ENCODE measurements around the gene TMEM120B. TPM values are rescaled to one million over a fixed set of nuclear protein-coding genes. Genes with fewer than 3 reads are reported as not detected.
"Not testable (repeated sequence)": the region's sequence is repeated elsewhere in the genome, so short reads cannot be mapped to it uniquely, and the experiment has no call there.

The TMEM120B gene
- polyA plus RNA-seq (2013, experiment 1 of 2; ENCODE audit: insufficient read length): 13.4 TPM
- polyA plus RNA-seq (2013, experiment 2 of 2; ENCODE audit: insufficient read length): 12.4 TPM

DNA sequence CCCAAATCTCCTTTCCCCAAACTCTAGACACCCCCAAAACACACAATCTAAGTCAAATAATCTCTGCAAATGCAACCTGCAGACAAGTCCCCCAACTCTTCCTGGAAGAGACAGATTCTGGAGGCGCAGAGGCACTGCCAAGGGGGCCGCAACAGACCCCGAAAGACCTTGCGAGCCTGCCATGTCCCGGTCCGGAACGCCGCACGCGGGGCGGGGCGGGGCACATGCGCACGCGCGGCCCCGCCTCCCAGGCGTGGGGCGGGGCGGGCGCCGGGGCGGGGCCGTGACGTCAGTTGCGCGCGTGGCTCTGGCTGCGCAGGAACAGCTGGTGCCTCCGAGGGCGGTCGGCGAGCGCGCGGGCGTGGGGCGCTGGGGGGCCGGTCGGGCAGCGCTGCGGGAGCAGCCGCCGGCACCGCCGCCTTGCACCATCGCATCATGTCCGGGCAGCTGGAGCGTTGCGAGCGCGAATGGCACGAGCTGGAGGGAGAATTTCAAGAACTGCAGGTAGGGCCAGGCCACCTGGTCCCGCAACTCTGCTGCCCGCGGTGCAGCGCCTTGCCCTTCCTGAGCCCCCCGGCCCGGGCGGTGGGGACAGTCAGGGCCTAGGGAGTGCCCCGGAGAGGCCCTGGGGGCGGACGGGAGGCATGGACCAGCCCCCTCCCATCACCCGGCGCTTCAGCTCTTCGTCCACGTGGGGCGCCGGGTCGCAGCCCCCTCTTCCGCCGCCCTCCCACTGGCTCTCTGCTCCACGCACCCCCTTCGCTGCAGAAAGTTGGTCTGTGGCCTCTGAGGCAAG, at the start of gene TMEM120B:
TMEM120B (plus strand) TSS at position 292 of the 796 bp plus-strand sequence; CDS start at position 436, 144 bp downstream.
- peak; percentile 77 for DNase-seq

DNA sequence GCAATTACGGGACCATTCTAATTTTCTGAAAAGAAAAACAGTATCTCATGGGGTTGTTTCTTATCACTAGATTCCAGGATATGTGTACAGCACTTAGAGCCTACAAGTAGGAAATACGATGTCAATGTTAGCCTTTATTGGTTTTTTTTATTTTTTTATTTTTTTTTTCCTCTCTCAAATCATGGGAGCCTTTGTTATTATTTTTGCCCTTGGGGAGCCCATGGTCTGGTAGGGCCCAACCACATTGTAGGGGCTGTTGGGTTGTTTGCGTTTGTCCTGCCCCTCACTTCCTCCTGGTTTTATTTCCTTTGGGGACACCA, 49.0 kb upstream of the TMEM120B start:
- DNase-seq: no peak

DNA sequence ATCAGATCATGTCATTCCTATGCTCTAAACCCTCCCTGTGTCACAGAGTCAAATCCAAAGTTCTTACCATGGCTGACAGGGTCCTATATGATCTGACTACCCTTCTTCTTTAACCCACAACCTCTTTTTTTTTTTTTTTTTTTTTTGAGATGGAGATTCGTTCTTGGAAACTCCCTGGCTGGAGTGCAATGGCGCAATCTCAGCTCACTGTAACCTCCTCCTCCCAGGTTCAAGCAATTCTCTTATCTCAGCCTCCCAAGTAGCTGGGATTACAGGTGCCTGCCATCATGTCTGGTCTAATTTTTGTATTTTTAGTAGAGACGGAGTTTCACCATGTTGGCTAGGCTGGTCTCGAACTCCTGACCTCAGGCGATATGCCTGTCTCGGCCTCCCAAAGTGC, 45.7 kb upstream of the TMEM120B start:
- DNase-seq: not testable (repeated sequence)

DNA sequence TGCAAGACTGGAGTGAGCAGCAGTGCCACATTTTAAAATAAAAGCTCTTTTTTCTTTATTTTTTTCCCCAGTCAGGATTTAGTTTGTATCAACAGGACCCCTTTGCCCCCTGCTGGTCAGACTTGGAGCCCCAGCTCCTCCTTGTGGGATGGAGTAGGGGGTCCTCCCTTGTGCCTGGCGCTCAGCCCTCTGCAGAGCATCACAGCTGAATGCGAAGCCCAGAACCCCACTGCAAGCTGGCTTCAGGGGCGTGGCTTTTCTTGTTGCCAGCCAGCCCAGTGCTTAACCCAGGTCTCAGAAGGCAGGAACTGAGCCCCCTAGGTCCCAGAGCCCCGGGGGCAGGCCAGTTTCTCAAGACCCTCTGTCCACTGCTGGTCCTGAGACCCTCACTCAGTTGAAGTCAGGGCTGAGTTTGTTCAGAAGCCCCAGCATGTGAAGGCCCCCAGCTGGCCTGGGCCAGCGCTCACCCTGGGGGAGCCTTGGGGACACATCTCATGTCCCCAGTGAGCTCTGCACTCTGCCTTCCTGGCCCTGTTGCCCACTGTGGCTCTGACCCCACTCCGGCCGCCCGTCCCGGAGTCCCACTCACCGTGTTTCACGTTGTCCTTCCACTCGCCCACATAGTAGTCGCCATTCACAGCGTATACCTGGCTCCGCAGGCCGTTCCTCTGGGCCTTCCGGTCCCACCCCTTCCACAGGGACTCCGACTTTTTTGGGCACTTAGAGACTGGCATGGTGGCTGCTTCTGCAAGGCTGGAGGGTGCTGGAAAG, 43.6 kb upstream of the TMEM120B start:
- peak; percentile 45 for DNase-seq

DNA sequence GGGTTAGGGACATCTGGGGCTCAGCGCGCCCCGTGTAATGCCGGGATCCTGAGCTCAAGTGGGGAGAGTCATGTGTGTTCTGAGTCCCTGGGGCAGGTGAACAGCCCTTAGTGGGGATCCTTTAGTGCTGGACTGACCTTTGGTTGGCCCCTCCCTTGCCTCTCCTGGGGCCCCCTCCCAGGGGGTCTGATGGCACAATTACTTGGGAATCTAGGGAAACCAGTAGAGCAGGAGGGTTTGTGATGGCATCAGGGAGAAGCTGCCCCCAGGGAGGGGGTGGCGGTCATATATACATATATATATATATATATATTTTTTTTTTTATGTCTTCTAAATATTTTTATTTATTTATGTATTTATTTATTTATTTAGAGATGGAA, 43.0 kb upstream of the TMEM120B start, which contains the start of gene MORN3:
MORN3 (minus strand) TSS at position 134 of the 380 bp plus-strand sequence. CDS start 171 bp downstream, outside the sequence.
- DNase-seq: no peak

DNA sequence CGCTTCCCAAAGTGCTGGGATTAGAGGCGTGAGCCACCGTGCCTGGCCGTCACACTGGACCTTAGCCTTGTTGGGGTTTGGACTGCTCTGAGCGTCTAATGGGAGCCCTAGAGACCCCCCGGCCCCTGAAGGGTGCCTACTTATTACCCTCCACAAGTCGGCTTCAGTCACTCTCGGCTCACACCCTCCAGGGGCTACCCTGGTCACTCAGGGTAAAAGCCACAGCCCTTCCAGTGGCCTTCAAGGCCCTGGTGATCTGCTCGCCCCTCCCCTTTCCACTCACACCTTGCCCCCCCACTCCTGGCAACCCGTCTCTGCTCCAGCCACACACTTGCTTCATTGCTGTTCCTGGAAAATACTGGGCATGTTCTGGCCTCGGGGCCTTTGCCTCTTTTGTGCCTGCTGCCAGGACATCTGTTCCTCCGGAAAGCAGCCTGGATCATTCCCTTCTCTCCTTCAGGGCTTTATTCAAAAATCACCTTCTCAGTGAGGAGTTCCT, 39.5 kb upstream of the TMEM120B start:
- no peak for DNase-seq

DNA sequence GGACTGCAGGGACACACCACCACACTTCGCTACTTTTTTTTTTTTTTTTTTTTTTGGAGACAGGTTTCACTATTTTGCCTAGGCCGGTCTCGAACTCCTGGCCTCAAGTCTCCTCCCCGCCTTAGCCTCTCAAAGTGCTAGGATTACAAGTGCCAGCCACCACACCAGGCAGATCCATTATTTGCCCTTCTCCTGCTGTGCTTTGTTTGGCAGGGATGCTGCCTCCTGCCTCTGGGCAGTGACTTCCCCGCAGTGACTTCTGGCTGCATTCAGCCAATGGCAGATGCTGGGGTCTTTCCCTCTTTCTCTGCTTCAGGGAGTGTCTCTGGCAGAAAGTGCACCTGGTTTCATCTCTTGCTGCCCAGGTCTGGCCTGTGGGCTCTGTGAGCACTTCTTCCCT, 36.4 kb upstream of the TMEM120B start:
- no peak for DNase-seq

DNA sequence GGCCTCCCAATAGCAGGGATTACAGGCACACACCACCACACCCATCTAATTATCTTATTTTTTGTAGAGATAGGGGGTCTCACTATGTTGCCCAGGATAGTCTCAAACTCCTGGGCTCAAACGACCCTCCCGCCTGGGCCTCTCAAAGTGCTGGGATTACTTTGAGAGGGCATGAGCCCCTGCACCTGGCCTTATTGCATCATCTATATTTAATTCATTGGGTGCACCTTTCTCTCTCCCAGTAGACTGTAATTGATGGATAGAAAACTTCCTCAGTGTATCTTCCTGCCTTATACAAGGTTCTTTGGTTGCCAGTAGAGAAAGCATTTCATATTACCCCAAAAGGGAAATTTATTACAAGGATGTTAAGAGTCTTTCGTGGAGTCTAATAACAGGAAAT, 34.2 kb upstream of the TMEM120B start:
- DNase-seq: no peak

DNA sequence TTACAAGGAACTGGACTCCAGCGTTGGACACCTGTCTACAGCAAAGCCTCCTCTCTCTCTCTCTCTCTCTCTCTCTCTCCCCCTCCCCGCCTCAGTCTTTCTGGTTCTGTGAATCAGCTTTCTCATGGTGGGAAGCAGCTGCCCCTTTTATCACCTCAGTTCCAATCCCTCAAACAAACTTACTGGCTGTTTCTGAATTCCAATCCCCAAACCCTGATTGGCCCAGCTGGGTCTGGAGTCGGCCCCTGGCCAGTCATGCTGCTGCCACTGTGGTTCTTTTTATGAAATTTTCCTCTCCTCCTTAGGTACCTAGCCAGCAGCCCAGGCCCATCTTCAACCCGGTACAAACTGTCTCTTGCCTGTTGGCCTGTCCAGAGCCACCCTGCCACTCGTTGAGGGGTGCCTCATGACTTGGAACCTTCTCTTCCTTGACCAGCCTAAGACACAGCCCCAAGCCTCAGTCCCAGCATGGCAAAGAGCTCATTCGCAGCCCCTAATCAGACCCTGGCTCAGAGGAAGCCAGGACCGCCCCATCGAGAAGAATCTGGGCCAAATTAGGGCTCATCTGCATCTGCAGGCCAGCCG, 33.7 kb upstream of the TMEM120B start:
- no peak for DNase-seq

DNA sequence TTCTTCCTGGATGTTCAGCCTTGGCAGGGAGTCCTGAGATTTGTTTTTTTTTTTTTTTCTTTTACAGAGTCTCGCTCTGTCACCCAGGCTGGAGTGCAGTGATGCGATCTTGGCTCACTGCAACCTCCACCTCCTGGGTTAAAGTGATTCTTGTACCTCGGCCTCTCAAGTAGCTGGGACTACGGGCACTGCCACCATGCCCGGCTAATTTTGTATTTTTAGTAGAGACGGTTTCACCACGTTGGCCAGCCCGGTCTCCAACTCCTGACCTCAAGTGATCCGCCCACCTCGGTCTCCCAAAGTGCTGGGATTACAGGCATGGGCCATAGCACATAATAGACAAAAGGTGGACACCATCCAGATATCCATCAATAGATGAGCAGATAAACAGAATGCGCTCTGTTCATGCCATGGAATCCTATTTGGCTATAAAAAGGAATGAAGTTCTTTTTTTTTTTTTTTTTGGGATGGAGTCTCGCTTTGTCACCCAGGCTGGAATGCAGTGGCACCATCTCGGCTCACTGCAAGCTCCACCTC, 32.8 kb upstream of the TMEM120B start:
- DNase-seq: not testable (repeated sequence)

DNA sequence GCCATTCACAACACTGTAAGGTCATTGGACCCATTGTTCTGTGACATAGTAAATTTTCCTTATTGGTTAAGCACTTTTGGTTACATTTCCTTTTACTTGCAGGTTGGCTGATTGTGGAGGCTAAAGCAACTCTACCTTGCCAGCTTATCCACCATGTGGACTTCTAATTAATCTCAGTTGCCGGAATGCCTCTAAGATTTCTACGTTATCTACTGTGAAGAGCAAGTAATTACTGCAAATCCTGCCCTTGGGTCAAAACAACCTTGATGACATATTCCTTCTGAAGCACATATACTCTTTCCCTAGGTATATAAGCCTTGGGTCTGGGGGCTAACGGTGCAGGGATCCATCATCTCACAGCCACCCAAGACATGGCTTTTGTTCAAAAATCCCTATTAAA, 23.6 kb upstream of the TMEM120B start:
- no peak for DNase-seq

DNA sequence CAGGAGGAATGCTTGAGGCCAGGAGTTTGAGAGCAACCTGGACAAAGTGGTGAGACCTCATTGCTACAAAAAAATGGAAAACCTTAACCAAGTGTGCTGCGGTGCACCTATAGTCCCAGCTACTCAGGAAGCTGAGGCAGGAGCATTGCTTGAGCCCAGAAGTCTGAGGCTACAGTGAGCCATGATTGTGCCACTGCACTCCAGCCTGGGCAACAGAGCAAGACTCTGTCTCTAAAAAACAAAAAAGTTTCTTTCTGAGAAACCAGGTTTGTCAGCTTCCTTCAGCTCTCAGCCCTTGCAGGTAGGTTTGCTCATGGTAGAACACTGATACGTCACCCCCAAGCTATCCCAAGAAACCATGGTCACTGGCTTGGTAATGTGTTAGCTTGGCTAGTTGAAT, 23.1 kb upstream of the TMEM120B start:
- DNase-seq: no peak

DNA sequence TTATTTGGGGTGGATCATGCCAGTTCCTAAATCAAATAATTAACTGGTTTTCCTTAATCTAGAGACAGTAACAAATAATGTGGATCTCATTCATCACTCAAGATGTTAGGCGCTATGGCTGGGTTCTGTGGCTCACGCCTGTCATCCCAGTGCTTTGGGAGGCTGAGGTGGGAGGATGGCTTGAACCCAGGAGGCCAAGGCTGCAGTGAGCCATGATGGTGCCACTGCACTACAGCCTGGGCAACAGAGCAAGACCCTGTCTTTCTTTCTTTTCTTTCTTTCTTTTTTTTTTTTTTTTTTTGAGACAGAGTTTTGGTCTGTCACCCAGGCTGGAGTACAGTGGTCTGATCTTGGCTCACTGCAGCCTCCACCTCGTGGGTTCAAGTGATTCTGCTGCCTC, 19.8 kb upstream of the TMEM120B start:
- DNase-seq: not testable (repeated sequence)

DNA sequence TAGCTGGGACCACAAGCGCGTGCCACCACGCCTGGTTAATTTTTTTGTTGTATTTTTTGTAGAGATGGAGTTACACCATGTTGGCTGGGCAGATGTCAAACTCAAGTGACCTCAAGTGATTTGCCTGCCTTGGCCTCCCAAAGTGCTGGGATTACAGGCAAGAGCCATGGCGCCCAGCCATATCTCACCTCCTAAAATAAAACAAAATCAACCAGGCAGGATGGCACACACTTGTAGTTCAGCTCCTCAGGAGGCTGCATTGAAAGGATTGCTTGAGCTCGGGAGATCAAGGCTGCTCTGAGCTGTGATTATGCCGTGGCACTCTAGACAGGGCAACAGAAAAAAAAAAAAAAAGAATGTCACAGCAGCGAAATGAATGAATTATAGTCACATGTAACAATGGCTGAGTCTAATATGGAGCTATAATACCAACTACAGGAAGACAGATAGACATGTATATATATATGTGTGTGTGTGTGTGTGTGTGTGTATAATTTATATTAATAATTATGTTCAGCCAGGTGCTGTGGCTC, 19.3 kb upstream of the TMEM120B start:
- no peak for DNase-seq

DNA sequence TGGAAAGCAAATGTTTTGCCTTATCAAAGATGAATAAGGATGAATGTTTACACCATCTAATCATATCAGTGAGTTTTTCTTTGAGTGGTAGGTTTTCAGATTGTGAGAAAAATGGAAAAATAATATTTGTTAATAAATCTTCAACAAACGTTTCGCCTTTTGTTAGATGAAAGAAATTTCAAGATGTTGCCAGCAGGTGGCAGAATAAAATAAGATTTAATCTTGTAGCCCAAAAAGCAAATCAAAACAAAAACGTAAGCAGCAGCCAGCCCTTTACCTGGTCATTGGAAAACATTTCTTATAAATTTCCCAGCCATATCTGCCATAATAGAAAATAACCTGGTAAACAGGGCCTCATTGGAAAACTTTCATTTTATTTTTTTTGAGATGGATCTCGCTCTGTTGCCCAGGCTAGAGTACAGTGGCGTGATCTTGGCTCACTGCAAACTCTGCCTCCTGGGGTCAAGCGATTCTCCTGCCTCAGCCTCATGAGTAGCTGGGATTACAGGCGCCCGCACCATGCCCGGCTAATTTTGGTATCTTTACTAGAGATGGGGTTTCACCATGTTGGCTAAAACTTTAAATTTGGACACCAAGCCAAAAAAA, 15.4 kb upstream of the TMEM120B start:
- DNase-seq: peak; percentile 49

DNA sequence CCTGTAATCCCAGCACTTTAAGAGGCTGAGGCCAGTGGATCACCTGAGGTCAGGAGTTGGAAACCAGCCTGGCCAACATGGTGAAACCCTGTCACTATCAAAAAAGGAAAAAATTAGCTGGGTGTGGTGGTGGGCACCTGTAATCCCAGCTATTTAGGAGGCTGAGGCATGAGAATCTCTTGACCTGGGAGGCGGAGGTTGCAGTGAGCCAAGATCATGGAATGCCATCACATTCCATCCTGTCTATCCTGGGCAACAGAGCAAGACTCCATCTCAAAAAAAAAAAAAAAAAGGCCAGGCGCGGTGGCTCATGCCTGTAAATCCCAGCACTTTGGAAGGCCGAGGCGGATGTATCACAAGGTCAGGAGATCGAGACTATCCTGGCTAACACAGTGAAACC, 14.7 kb upstream of the TMEM120B start:
- not testable (repeated sequence) for DNase-seq

DNA sequence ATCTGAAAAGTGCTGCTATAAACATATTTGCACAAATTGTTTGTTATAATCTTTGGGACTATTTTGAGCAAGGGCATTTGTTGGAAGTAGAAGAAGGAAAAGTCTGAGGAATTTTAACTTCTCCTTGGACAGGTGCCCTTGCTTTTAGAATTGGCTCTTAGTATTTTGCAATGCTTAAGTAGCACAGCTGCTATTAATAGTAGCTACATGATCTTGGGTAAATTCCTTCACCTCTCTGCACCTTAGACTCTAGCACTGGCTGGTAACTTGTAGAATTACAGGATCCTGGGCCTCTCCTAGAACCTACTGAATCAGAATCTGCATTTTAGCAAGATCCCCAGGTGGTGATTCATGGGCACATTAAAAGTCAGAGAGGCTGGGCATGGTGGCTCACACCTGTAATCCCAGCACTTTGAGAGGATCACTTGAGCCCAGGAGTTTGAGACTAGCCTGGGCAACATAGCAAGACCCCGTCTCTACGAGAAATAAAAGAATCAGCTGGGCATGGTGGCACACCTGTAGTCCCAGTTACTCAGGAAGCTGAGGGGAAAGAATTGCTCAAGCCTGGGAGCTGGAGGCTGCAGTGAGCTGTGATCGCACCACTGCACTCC, 10.8 kb upstream of the TMEM120B start:
- DNase-seq: no peak

DNA sequence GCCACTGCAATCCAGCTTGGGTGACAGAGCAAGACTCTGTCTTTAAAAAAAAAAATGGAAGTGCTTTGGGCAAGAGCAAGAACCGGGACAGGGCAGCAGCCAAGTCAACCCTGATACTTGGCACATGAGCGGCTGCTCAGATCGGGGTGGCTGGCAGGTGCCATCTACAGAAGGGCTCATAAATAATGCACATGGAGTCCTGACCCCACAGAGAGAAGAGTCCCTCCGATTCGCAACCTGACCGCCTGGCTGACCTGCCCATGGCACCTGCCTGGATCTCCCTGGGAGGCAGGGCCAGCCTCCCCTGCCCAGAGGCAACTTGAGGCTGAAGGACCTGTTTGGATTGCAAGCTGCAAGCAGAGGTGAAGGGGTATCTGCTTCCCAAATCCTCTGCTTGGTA, 9.6 kb upstream of the TMEM120B start:
- DNase-seq: no peak

DNA sequence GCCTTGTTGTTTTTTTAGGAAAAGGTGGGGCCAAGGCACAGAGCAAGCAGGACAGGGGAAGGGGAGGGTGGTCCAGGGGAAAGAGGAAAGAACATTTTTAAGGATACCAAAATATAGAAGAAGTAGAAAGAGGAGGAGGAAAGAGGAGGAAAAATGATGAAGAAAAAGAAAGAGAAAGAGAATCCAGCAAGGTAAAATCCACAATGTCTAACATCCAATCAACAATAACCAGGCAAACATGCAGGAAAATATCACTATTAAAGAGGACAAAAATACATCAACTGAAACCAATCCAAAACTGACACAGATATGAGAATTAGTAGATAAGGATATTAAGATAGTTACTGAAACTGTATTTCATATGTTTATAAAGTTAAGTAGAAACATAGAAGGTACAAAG, 7.0 kb upstream of the TMEM120B start:
- DNase-seq: no peak

DNA sequence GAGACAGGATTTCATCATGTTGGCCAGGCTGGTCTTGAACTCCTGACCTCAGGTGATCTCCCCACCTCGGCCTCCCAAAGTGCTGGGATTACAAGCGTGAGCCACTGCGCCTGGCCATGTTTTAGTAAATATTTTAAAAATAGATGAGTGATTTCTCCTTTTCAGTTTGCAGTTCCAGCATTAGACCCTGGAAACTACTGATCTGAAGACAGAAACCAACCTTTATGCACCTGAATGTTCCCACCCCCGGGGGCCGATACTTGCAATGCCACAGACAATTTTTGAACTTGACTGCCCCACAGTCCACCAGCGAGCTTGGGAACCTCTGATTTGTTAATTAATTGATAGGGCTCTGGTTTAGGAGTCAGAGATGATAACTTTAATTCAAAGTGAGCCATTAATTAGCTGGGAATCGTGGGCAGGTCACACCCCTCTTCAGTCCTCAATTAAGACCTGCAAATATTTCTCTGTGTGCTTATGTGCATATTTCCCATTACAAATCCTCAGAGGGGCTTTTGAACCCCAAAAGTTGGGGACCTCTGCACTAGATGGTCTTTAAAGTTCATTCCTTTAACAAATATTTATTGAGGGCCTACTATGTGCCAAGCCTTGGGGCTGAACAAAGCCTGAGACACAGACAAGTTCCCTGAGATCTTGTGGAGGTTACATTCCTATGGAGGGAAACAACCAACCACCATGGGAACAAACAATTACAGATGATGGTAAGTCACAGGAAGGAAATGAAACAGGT, 4.1 kb upstream of the TMEM120B start:
- no peak for DNase-seq

DNA sequence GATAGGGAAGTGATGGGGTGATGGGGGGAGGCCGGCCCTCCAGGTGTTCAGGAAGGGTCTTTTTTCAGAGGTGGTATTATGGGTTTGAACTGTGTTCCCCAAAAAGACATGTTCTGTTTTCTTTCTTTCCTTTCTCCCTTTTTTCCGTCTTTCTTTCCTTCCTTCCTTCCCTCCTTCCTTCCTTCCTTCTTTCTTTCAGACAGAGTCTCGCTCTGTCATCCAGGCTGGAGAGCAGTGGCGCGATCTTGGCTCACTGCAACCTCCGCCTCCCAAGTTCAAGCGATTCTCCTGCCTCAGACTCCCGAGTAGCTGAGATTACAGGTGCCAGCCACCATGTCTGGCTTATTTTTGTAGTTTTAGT, 3.5 kb upstream of the TMEM120B start:
- DNase-seq: not testable (repeated sequence)
